K562 (cell line): Measurements from ENCODE around the gene AMOTL1.

ENCODE experiments used
- KAT8 ChIP-seq: fragments of 450-650 bp; IDR thresholded peaks from 2 replicates; pipeline ENCODE4 v1.6.1; 2016; ENCODE audit warnings: low read depth, mild to moderate bottlenecking
- NBN ChIP-seq: fragments of 450-650 bp; IDR thresholded peaks from 2 replicates; pipeline ENCODE4 v1.6.1; 2016; ENCODE audit warnings: low read depth, mild to moderate bottlenecking
- NR1H2 ChIP-seq: sonication (generic); formaldehyde crosslinking; IDR thresholded peaks from 2 replicates; pipeline ENCODE4 v1.4.0; 2020; ENCODE audit warnings: mild to moderate bottlenecking, missing genetic modification reagents
- POLR2AphosphoS5 ChIP-seq: IDR thresholded peaks from 2 replicates; pipeline ENCODE4 v1.6.1; 2011; ENCODE audit warnings: mild to moderate bottlenecking, low read depth, low read length, moderate library complexity; ENCODE audit not compliant: control insufficient read depth, insufficient read depth
- SMAD1 ChIP-seq: fragments of 150-350 bp; IDR thresholded peaks from 2 replicates; pipeline ENCODE4 v1.6.1; 2014; ENCODE audit warnings: low read length, low read depth; ENCODE audit not compliant: partially characterized antibody
- SMAD2 ChIP-seq: fragments of 150-350 bp; IDR thresholded peaks from 2 replicates; pipeline ENCODE4 v1.6.1; 2014; ENCODE audit warnings: low read depth, mild to moderate bottlenecking, low read length
- TF ChIP-seq, protein P1 (sequence below): fragments of 150-350 bp; conservative IDR thresholded peaks from 2 replicates; pipeline ENCODE4 v1.6.1; 2014; ENCODE audit warnings: low read length
- TF ChIP-seq, protein P2 (sequence below): sonication (generic); formaldehyde crosslinking; IDR thresholded peaks from 2 replicates; pipeline ENCODE4 v1.8.0; 2022; ENCODE audit warnings: mild to moderate bottlenecking, missing genetic modification reagents, borderline replicate concordance

DNA sequence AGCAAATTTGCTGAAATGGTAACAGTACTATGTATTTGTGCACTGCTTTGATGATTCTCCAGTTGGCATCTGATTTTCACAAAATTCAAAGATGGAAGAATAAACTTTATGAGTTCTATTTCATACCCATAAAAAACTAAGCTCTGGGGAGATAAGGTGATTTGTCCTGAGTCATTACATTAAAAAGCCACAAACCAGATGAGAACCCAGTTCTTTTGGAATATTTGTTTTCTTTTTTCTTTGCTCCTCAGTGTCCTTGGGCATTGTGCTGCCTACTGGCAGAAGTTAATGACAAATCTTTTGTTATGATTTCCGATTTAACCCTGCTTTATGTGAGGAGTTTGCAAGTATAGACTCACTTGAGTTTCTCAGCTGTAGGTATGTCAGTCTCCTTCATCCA, 45.4 kb upstream of the AMOTL1 start:
- no peak for TF ChIP-seq SMAD1
- no peak for TF ChIP-seq NR1H2 (CRISPR knock-in tag)
- TF ChIP-seq, protein P1, sequence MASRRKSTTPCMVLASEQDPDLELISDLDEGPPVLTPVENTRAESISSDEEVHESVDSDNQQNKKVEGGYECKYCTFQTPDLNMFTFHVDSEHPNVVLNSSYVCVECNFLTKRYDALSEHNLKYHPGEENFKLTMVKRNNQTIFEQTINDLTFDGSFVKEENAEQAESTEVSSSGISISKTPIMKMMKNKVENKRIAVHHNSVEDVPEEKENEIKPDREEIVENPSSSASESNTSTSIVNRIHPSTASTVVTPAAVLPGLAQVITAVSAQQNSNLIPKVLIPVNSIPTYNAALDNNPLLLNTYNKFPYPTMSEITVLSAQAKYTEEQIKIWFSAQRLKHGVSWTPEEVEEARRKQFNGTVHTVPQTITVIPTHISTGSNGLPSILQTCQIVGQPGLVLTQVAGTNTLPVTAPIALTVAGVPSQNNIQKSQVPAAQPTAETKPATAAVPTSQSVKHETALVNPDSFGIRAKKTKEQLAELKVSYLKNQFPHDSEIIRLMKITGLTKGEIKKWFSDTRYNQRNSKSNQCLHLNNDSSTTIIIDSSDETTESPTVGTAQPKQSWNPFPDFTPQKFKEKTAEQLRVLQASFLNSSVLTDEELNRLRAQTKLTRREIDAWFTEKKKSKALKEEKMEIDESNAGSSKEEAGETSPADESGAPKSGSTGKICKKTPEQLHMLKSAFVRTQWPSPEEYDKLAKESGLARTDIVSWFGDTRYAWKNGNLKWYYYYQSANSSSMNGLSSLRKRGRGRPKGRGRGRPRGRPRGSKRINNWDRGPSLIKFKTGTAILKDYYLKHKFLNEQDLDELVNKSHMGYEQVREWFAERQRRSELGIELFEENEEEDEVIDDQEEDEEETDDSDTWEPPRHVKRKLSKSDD = no peak
- no peak for TF ChIP-seq POLR2AphosphoS5
- no peak for TF ChIP-seq KAT8
- TF ChIP-seq, protein P2, sequence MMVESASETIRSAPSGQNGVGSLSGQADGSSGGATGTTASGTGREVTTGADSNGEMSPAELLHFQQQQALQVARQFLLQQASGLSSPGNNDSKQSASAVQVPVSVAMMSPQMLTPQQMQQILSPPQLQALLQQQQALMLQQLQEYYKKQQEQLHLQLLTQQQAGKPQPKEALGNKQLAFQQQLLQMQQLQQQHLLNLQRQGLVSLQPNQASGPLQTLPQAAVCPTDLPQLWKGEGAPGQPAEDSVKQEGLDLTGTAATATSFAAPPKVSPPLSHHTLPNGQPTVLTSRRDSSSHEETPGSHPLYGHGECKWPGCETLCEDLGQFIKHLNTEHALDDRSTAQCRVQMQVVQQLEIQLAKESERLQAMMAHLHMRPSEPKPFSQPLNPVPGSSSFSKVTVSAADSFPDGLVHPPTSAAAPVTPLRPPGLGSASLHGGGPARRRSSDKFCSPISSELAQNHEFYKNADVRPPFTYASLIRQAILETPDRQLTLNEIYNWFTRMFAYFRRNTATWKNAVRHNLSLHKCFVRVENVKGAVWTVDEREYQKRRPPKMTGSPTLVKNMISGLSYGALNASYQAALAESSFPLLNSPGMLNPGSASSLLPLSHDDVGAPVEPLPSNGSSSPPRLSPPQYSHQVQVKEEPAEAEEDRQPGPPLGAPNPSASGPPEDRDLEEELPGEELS = no peak
- no peak for TF ChIP-seq NBN
- no peak for TF ChIP-seq SMAD2
